Eye (tissue), 1 donor: ENCODE results near the gene GCA.

Experiments
- DNase-seq: peaks from one replicate; pipeline ENCODE4 v3.0.0-alpha.2; 2015

GCA gene

DNA sequence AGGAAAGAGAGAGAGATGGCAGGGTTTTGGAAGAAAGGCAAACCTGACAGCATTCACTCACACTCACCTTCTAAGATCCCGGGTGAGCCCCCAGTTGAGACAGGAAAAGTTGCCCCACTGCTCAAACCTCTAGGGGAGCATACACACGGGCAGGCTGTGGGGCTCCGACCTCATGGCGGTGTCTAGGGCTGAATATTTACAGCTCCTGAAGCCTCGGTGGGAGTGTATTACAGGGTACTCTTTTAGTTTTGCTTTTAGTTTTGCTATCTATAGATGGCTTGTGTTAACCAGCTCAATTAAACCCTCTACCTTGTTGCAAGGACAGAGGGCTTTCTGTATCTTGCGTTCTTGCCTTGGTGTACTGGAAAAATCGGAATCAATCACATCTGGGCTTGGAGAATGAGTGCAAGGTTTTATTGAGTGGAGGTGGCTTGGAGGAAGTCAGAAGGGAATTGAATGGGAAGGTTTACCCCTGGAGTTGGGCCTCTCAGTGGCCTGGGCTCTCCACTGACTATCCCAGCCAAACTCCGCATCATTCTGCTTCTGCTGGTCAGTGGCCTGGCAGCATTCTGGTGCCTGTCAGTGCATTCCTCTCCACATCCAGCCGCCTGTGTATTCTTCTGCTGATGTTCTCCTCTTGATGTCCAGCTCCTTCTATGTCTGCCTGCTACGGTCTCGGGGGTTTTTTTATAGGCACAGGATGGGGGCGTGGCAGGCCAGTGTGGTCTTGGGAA lies 15.3 kb upstream of the GCA start:
- DNase-seq: no peak

DNA sequence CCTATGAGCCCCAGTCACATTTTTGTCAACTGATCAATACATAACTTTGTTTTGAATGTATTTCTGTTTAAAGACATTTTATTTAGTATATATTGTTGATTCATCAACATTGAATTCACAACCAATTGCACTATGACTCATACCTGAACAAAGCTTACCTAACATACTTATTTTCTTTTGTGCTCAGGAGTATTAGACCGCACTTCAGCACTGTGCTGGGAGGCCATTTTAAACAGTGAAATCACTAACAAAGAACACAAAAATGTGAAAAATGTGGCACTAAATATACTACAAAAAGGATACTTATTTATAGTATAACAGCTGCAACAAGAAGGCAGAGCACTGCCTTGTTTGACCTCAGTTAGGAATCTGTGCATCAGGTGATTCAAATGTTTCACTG lies 13.1 kb upstream of the GCA start:
- no peak for DNase-seq

DNA sequence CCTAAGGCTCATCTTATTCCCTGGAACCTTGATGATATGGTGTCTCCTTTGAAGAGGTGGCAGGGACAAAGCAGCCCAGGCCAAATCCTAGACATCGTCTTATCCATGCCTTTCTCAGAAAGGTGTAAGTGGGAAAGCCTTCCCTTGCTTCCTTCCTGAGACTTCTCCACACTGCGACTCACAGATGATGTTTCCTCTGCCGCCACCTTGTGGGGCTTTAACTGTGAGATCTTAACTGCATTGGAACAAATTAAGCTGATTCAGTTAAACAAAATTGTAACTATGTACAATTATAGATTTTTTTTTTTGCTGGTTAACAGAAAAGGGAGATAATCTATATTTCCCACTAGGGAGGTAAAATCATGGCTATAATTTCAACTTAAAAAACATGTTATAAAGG lies 10.0 kb upstream of the GCA start:
- no peak for DNase-seq

DNA sequence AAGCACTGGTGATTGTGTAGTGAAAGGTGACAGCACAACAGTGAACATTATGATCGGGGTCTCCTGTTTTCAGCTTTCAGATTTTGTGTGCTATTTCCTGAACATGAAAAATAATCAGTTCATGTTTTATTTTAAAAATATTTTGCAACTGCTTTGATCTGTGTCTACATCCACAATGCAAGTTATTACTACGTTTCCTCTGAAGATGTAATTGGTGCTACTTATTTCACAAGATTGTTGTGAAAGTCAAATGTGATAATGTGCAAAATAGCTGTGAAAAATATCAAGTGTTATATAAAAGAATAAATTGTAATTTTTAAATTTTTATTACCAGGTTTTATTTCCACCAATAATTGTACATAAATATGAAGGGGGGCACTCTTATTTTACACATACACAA lies 6.1 kb upstream of the GCA start:
- no peak for DNase-seq

DNA sequence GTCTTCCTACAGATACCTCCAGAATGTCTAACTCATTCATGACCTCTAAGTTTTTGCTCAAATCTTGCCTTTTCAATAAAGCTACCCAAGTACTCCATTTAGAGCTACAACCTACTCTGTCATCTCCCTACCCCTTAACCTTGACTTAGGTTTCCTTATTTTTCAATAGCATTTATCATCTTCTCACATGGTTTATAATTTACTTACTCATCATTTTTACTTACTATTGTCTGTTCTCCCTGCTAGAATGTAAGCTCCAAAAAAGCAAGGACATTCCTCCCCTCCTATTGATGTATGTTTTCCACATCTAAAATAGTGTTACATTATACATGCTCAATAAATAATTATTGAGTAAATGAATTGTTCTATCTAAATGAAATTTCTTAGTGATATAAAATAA lies 3.1 kb upstream of the GCA start:
- no peak for DNase-seq

DNA sequence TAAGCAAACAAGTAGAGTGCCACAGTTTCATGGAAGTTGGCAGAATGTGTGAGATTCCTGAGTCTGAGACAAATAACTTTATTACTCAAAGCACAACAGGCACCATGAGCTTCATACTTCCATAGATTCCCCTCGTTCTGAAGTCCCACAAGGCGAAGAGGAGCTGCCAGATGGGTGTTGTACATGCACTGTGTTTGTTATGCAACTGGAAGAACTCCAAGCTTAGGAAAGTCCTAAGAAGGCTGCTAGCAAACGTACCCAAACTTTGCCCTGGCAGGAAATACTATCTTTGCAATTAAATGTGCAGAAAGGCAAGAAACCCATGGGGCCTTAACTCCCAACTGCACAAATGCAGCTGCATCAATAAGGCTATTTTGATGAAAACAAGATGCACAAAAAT lies 1.6 kb upstream of the GCA start:
- no peak for DNase-seq

DNA sequence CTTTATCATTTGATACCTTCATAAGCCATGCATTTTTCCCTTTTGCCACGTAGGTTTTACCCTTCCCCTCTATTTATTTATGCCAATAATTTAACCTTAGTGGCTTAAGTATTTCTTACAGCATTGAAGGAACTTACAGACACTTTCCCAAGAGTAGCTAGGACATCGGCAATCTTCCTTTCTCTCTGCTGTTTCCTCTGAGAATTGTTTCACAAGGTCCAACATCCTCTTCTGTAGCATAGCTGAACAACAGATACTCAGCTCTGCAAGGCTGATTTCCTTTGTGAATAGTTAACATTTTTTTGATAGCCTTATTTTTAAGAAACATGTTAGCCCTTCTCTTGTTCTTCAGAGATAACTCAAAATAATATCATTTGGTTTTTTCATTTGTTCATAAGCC lies 1.1 kb upstream of the GCA start:
- no peak for DNase-seq

DNA sequence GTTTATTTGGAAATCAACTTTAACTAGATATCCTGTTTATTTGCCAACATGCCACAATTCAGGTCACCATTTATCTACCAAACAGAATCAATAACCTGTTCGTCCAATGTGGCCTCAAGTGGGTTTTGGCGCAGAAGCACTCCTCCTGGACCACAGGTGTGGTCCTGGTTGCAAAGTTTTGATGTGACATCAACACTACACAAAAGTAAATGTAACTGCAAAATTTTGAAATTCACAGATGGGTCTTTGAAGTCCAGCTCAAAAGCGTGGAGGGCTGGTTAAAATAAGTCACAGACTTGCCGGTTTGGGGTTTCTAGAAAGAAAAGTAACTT lies 474 bp upstream of the GCA start:
- no peak for DNase-seq

DNA sequence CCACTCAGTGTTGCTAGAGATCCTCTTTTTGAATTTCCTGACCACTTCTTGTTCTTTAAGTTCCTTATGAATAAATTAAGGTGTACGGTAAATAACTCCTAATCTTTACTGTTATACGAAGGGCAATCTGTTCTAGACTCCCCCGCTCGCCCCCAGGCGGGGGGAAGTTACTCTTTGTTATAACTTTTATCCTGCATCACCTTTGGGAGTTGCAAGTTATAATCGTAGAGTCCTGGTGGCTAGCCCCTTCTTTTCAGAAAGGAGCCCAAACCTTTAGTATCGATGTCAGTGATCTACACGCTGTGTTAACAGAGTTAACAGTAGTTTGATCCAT lies 652 bp downstream of the GCA start:
- DNase-seq: no peak

DNA sequence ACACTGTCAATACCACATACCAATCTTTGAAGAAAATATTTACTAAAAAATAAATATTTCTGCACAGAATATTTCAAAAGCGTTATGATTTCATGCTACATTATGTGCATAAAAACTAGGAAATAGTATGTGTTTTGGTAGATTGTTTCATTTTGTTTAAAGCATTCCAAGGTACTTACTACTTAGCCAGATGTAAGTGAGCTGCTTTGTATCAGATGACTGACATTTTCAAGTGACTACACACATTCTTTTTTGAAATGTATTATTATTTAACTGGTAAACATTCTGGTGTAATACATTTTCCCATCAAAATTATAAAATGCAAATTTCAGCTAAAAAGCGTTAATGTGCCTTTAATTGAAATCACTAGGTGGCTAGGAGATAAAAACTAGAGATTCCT lies 21.5 kb downstream of the GCA start:
- DNase-seq: no peak

DNA sequence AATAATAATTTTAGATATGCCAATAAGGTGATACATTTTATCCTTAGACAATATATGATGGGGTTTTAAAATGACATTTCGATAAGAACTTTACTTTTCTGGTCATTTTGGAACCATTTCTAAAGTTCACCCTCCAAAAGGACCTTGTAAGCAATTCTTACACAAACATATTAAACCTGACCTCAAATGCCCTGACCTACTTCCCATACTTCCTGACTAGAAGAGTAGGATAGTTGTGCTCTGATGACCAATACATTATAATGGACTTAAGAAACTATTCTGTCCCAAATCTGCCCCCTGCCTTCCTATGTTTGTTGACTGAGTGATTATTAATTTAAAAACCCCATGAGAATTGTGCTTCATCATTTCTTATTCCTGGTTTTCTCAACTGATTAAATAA lies 24.6 kb downstream of the GCA start:
- DNase-seq: no peak

DNA sequence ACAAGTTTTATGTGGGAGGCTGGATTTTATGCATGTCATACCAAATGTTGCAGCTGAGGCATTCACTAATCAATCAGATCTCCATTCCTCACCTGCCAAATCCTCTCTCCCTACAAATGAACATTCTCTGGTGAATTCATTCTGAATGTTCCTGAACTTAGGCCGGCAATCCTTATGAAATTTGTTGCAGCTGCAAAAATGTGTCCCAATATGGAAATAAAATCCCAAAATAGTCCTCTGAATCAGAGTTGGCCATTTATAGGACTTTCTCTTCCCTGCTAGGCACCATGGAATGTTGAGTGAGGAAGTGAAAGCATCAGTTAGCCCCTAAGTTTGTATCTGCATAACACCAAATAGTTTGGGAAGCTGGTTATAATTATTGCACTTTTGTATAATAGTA lies 25.6 kb downstream of the GCA start:
- DNase-seq: no peak

DNA sequence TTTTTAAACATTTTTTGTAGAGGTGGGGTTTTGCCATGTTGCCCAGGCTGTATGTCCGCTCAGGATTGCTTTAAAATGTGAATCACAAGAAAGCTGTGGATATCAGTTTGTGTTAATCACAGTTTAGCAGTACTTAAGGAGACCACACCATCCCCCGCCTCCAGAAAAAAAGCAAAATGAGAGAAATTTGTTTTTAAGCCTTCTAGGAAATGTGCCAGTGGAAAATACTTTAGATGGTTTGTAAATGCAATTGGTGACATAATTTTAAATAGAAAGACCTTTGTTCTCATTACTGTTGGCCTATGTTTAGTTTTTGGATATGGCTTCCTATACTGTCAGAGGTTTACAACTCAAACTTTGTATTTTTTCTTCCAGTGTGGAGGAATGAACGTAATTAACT lies 27.0 kb downstream of the GCA start:
- DNase-seq: peak; percentile 14

DNA sequence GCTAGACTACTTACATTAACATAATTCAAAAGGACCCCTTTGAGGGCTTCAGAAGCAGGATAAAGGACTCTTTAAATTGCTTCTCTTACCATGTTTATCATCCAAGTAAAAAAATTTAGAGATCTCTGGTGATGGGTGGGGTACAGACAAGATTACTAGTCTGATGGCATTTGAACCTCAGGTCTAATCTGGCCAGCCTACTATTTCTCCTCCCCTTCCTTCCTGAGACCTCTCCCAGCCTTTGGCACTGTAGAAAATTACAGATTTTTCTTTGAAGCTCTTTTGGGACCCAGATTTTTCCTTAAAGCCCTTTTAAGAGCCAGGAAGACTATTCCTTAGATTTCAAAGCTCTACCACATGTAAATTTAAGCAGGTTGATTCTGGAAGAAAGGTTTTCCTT lies 28.9 kb downstream of the GCA start:
- no peak for DNase-seq

DNA sequence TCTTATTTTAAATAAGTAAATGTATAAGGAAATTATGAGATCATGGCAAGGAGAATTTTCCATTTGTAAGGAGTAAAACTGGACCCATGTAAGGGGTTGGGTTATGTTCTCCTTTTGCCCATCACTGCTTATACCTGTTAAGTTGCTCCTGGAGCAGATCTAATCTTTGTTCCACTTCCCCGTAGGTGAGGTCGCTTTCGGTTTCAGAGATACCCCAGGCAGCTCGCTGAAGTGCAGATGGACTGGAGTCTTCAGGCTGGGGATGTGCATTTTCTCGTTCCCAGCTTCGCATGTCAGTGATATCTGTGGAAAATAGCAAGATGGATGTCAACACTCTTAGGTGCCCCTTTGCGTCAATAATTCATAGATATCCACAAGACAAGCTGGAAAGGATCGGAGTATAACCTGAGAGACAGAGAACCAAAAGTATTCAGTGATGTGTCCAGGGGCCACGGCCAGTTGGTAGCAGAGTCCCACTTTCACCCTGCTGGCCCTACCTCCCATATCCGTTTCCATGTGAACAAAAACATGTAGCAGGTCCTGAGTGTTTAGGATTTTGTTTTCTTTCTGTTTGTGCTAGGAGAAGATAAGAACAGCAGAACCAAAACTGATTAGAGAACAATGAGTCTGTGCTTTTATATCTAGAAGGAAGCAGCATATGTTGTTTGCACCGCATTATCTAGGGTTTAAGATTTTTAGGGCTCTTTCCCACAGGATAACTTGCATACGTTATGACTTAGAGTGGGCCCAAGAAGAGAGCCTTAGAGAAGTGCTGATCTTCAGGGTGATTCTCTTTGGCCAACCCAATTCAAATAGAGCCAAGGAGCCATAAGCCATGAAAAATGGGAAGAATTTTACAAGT lies 36.0 kb downstream of the GCA start:
- DNase-seq: no peak

DNA sequence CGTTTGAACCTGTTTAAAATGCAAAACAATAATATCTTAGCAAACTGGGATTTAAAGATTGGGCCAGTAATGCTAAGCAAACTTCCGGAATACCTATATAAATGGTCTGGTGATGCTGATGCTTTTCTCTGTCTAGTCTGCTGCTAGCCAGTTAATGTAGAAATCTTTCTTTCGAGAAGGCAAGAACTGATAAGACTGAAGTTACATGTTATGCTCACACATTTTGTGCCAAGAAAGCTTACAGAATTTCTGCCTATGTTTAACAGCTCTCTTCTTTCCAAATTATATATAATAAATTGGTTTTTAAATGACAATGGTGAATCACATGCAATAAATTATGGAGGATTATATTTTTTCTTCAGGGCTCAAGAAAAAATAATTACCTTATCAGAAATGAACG lies 37.9 kb downstream of the GCA start:
- DNase-seq: no peak

DNA sequence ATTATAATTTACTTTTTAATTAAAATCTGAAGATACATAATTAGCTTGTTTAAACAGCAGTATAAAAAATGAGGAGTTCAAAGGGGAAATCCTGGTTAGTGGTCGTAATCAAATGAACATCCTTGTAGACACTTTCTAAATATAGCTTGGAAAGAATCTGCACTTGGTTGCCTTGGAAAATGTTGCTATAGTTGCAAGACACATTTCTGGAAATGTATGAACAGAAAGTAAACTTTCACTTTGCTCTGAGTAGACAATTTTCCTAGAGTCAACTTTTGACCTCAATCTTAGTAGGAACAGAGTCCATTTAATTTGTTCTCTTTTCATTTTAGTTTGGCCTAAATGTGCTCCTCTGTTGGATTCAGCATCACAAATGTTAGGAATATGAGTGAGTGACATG lies 38.3 kb downstream of the GCA start:
- DNase-seq: peak; percentile 12

DNA sequence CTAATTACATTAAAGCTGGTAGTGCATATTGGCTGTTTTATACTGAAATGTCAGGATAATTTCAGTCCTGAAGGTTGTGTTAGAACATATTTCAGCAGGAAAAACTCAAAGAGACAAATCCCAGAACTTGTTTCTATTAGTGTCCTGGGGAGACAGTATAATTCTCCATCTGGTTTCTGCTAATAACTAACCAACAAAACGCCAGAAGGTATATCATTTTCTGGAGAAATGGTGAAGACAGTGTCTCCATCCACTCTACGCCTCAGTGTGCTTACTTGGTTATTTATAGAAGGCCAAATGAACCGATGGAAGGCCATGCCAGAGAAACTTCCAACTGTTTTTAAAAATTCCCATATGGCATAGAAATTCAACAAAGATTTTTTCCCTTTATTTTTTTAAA lies 41.6 kb downstream of the GCA start:
- no peak for DNase-seq

DNA sequence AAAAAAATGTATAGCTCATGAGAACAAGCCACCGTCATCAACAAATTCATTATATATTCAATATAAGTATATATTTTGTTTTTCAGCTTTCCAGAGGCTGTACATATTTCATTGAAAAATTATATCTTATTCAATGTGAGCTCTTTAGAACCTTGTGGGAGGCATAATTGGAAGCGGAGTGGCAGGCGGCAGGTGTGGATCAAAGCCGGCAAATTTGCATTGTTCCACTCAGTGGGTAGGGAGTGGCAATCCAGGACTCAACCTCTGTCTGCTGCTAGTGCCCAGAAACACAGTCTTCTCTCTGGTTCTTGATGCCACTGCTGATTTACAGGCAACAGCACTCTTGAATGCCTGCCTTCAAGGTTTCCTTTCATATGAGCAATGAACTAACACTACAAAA lies 46.9 kb downstream of the GCA start:
- no peak for DNase-seq

DNA sequence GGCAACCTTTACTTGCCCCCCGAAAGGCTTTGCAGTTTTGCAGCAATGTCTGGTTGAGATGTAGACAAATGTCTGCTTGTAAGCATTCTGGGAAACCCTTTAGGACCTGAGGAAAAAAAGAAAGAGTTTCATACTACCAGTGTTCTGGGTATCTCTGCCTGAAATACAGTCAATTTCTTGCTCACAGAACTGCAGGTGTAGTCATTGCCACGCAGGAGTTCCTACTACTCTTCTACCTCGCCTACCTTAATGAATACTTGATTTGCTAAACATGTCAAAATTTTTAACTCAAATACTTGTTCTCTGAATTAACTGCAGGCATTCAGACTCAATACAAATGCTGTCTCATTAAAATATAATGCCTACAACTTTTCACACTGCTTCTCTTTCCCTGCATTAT lies 56.4 kb downstream of the GCA start:
- no peak for DNase-seq

DNA sequence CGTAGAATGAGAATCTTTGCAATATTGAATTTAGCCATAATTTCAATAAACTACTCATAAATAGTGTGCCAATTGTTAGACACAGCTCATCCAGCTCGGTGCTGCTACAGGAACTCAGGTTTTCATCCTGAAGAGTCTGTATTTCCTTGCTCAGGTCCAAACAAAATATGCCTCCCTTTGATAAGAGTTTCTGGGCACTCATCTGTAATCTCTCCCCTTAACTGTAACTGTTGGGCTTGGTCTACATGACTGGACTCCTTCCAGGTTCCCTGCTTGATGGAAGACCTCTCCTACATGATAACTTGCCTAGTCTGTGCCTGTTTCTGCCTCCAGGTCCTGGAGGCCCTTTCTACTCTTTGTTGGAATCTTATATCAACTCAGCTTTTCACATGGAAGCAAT lies 57.9 kb downstream of the GCA start:
- no peak for DNase-seq

DNA sequence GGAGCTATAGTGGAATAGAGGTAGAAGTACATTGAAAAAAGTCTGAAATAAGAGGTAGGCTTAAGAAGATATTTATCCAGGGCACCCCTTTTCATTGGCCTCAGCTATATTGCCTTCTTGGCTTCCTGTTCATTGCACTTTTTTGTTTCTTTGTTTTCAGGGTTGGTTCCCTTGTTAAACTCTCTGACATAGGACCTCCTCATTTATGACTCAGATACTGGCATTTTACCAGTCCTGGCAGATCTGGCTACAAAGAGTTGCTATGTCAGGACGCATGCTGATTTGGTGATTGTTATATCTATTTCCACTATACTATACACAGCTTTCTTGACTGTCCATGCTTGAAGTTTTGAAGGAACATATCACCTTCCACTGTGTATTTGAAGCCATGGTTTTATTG lies 60.0 kb downstream of the GCA start:
- no peak for DNase-seq
